Stimulated activated CD4-positive, alpha-beta T cell treated with anti-CD3 and anti-CD28 coated beads, Interleukin-12 subunit alpha, Interleukin-12 subunit beta, amount 100 ng/mL, for 48 hours (primary cell): ENCODE data around the gene TRIM17.

ENCODE experiments used
- DNase-seq, 3 donors: peaks; one replicate each; pipeline ENCODE4 v3.0.0-alpha.2; 2020; ENCODE audit warnings: low read depth in 2 of 3, low spot score in 1 of 3

TRIM17 gene

GRCh38 chr1:228402641-228403025 is 14.0 kb downstream of the TRIM17 start:
- no peak for DNase-seq

- no peak for DNase-seq
Measured at GRCh38 chr1:228401782-228402640, 14.7 kb downstream of the TRIM17 start.

GRCh38 chr1:228400692-228401454 is 15.8 kb downstream of the TRIM17 start:
- no peak for DNase-seq

GRCh38 chr1:228400237-228400651 is 16.4 kb downstream of the TRIM17 start:
- DNase-seq: no peak

GRCh38 chr1:228399531-228400236 is 17.0 kb downstream of the TRIM17 start:
- DNase-seq: no peak

GRCh38 chr1:228398741-228399461 is 17.8 kb downstream of the TRIM17 start:
- no peak for DNase-seq

GRCh38 chr1:228397966-228398365 is 18.7 kb downstream of the TRIM17 start:
- DNase-seq: no peak

- DNase-seq: no peak
Measured at GRCh38 chr1:228396770-228397662, 19.6 kb downstream of the TRIM17 start.

GRCh38 chr1:228394571-228395394 is 21.9 kb downstream of the TRIM17 start:
- no peak for DNase-seq

GRCh38 chr1:228393811-228394570 is 22.7 kb downstream of the TRIM17 start:
- DNase-seq: no peak

- DNase-seq: no peak
Measured at GRCh38 chr1:228393268-228393701, 23.4 kb downstream of the TRIM17 start.

GRCh38 chr1:228392111-228392936 is 24.3 kb downstream of the TRIM17 start:
- DNase-seq: no peak

- no peak for DNase-seq
Measured at GRCh38 chr1:228391411-228392020, 25.1 kb downstream of the TRIM17 start.

- DNase-seq: no peak
Measured at GRCh38 chr1:228390649-228391048, 26.0 kb downstream of the TRIM17 start.

GRCh38 chr1:228387321-228387720 is 29.3 kb downstream of the TRIM17 start:
- no peak for DNase-seq

- no peak for DNase-seq
Measured at GRCh38 chr1:228385232-228385631, 31.4 kb downstream of the TRIM17 start.

GRCh38 chr1:228383773-228384172 is 32.9 kb downstream of the TRIM17 start:
- DNase-seq: no peak
